Kidney (tissue), 14 donors: ENCODE data around the gene SLC4A8. TPM values are rescaled to one million over a fixed set of nuclear protein-coding genes. Genes with fewer than 3 reads are reported as not detected.

Experiments used
- DNase-seq, 5 donors: peaks; one replicate each; pipeline ENCODE4 v3.0.0-alpha.2; 2013 to 2020
- FAIRE-seq: peaks from 2 replicates; lab custom pipeline; 2012; peaks lifted over from hg19 to GRCh38; lab: Jason Lieb, UNC
- H3K27ac ChIP-seq, 2 donors: one replicate each; pipeline ENCODE4 v1.7.0; 2013; ENCODE audit warnings: low read depth in 2 of 2, low read length in 2 of 2, inconsistent platforms in 1 of 2
- H3K27me3 ChIP-seq: one replicate; pipeline ENCODE4 v1.7.1; 2013; ENCODE audit warnings: low read length, inconsistent platforms; ENCODE audit not compliant: control insufficient read depth, insufficient read depth
- H3K36me3 ChIP-seq, 3 donors: one replicate each; pipeline versions ENCODE4 v1.7.0 to v1.7.1; 2013; ENCODE audit warnings: low read length in 3 of 3, control low read depth in 1 of 3, inconsistent platforms in 1 of 3; ENCODE audit not compliant: insufficient read depth in 3 of 3, control insufficient read depth in 2 of 3
- H3K4me1 ChIP-seq, 3 donors: one replicate each; pipeline versions ENCODE4 v1.7.0 to v1.7.1; 2013; ENCODE audit warnings: low read length in 3 of 3, inconsistent platforms in 1 of 3, low read depth in 1 of 3; ENCODE audit not compliant: control insufficient read depth in 2 of 3, insufficient read depth in 2 of 3
- H3K4me3 ChIP-seq, 3 donors: one replicate each; pipeline versions ENCODE4 v1.7.0 to v1.8.1; 2013; ENCODE audit warnings: low read length in 3 of 3, control low read depth in 1 of 3, inconsistent platforms in 1 of 3
- H3K9ac ChIP-seq, 3 donors: one replicate each; pipeline versions ENCODE4 v1.7.0 to v1.7.1; 2013; ENCODE audit warnings: low read length in 3 of 3, control low read depth in 1 of 3, inconsistent platforms in 1 of 3
- H3K9me3 ChIP-seq, 3 donors: one replicate each; pipeline versions ENCODE4 v1.7.0 to v1.7.1; 2013; ENCODE audit warnings: low read length in 3 of 3, control low read depth in 1 of 3, inconsistent platforms in 1 of 3; ENCODE audit not compliant: control insufficient read depth in 2 of 3, insufficient read depth in 1 of 3
- CTCF ChIP-seq: IDR thresholded peaks from 3 replicates; pipeline ENCODE4 v1.5.1; 2012; ENCODE audit warnings: mild to moderate bottlenecking, moderate library complexity, borderline replicate concordance; ENCODE audit not compliant: insufficient read depth; ENCODE audit errors: extremely low read depth
- intact Hi-C: fragments of 100-400 bp; cut with DNase I; formaldehyde crosslinking; loops from one replicate; pipeline ENCODE4 v1.11.1; 2022
- polyA plus RNA-seq: library from polyadenylated mRNA; stranded (reverse); fragments of 350-450 nt; fragmentation: Illumina TruSeq; extraction: RNeasy Lipid Tissue Mini Kit (QIAGEN cat#74804); gene quantifications from one replicate; pipeline ENCODE4 v1.2.3, GENCODE V29; 2014; ENCODE audit warnings: low read depth, low replicate concordance; ENCODE audit not compliant: insufficient read depth
- total RNA-seq: library from RNA; stranded (reverse); fragmentation: NEBNext Ultra II Directional; extraction: Animal tissue kit (Norgen Biotek cat#: 25700); gene quantifications from one replicate; pipeline ENCODE4 v1.2.1, GENCODE V29; 2021
- donor health status: control.
- donor health status: control.
- donor health status: control.
- donor health status: control.
- donor health status: control.
- donor health status: DM: yes; HTN: yes; CAD: no.
- donor health status: Normal renal cell carcinoma (clear cell type).

Gene SLC4A8
- total and polyA plus RNA-seq, 2 donors from 2014 or later: 2.4 to 3.4 TPM

GRCh38 chr12:51443573-51443972 is 18.9 kb downstream of the SLC4A8 start:
- Histone ChIP-seq H3K9me3 (no peaks in the 10 kb centered on the region), H3K4me1 (no peaks in the 10 kb centered on the region), H3K27ac (no peak overlapping the region), H3K27me3 (no peaks in the 10 kb centered on the region), H3K9ac (no peak overlapping the region), H3K36me3 (no peaks in the 10 kb centered on the region), H3K4me3 (no peak overlapping the region)
- no peak for DNase-seq
- FAIRE-seq: no peak
- TF ChIP-seq CTCF: no peak
- intact Hi-C loops: no loop called here

GRCh38 chr12:51448618-51449256 is 24.1 kb downstream of the SLC4A8 start:
- intact Hi-C loops: no loop called here
- Histone ChIP-seq H3K9me3 (no peaks in the 10 kb centered on the region), H3K4me3 (no peak overlapping the region), H3K36me3 (no peaks in the 10 kb centered on the region), H3K27me3 (no peaks in the 10 kb centered on the region), H3K9ac (no peak overlapping the region), H3K27ac (no peak overlapping the region), H3K4me1 (no peaks in the 10 kb centered on the region)
- FAIRE-seq: no peak
- DNase-seq: no peak
- TF ChIP-seq CTCF: no peak

- Histone ChIP-seq H3K27me3 (no peaks in the 10 kb centered on the region), H3K36me3 (no peaks in the 10 kb centered on the region), H3K4me1 (no peaks in the 10 kb centered on the region), H3K9me3 (no peaks in the 10 kb centered on the region), H3K9ac (no peak overlapping the region), H3K4me3 (no peak overlapping the region), H3K27ac (no peak overlapping the region)
- intact Hi-C loops: no loop called here
- DNase-seq: no peak
- FAIRE-seq: no peak
- TF ChIP-seq CTCF: no peak
Measured at GRCh38 chr12:51449580-51450246, 25.1 kb downstream of the SLC4A8 start.

- Histone ChIP-seq H3K27me3 (no peaks in the 10 kb centered on the region), H3K36me3 (no peaks in the 10 kb centered on the region), H3K9me3 (no peaks in the 10 kb centered on the region), H3K4me3 (no peak overlapping the region), H3K9ac (no peak overlapping the region), H3K27ac (no peak overlapping the region), H3K4me1 (no peaks in the 10 kb centered on the region)
- DNase-seq: no peak
- no peak for FAIRE-seq
- no peak for TF ChIP-seq CTCF
- intact Hi-C loops: no loop called here
Measured at GRCh38 chr12:51450333-51450732, 25.7 kb downstream of the SLC4A8 start.
